Stimulated activated CD8-positive, alpha-beta memory T cell treated with anti-CD3 and anti-CD28 coated beads, Interleukin-4, amount 100 ng/mL, for 1 hour (primary cell): ENCODE results near the gene HOXB8.

Experiments
- DNase-seq, 2 donors: peaks; one replicate each; pipeline ENCODE4 v3.0.0-alpha.2; 2020; ENCODE audit warnings: low read depth in 2 of 2, low spot score in 1 of 2

HOXB8 gene

GRCh38 chr17:48586355-48587258 is 28.5 kb downstream of the HOXB8 start:
- no peak for DNase-seq

DNA sequence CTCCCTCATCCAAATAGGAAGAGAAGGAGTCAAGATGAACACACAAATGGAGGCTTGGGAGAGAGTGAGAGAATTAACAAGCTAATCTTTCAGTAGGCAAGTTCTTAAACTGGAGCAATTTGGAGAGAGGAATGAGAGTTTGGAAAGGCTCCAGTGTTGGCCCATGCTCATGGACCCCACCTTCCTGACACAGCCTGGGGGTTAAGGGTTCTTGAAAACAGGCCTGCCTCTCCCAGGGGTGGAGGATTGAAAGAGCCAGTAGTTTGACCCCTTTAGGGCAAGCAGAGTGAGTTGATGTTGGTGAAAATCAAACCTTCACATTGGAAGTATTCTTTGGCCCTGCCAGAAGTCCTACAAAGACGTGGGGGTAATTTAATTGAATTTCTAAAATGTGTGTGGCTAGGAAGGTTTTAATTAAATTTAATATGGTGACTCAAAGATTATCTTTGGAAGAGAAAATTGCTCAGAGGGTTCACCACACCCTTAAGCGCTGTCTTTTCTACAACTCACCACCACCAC is 30.8 kb downstream of the HOXB8 start:
- no peak for DNase-seq

- no peak for DNase-seq
Observed at GRCh38 chr17:48583708-48584222, 31.3 kb downstream of the HOXB8 start.

DNA sequence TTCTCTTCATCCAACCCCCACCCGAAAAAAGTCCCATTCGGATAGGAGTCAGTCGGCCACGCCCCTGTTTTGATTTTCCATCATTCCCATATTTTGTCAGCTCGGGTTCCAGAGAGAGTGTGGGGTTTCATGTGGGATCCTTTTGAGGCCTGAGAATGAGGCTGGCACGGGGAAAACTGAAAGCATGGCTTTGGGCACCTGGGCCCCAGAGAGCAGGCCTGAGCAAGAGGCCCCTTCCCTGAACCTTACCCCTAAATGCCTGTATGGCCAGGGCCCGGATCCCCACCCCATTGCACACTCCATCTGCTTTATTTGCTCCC is 32.4 kb downstream of the HOXB8 start:
- no peak for DNase-seq

- no peak for DNase-seq
Observed at GRCh38 chr17:48579760-48580554, 35.1 kb downstream of the HOXB8 start.

DNA sequence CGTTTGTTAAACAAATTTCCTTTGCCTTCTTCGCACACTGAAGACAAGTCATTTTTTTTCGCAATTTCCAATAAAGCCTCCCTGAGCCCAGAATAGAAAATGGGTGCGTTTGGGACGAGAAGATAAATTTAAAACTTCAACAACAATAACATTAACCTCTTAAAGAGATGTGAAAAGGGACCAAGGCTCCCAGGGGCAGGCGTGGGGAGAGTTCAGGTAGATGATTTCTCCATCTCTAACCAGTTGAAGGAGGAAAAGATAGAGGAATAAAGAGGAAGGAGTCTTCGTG is 35.7 kb downstream of the HOXB8 start:
- DNase-seq = no peak

GRCh38 chr17:48578616-48579470 is 36.2 kb downstream of the HOXB8 start:
- no peak for DNase-seq

DNA sequence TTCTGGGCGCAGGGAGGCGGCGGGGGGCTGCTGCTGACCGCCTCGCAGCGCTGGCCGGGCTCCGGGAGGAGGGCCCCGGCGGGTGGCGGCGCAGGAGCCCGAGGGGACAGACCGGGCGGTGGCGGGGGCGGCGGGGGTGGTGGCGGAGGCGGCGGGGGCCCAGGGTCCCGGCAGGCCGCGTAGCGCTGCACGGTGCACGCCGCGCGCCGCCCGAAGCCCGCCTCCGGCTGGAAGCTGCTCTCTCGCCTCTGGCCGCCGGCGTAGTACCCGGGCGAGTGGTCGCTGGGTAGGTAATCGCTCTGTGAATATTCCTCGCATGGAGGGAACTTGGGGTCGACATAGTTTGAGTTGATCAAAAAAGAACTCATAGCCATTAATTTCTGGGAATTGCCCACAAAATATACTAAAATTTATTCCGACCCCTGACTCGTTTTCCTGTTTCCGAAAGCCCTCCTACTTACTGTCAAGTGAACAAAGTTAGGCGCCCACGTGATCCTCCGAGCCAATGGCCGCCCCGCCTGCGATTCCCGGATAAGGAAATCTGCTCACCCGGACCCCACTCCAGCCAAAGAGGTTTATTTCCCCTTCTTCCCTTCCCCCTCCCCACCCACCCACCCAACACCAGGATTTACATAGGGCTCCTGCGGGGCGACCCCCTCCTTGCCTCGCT is 37.0 kb downstream of the HOXB8 start, which contains the start of gene HOXB4:
TSS of gene HOXB4 (minus strand) at position 405 of the 670 bp plus-strand sequence. CDS start at position 374, 31 bp downstream.
- DNase-seq = peak in 1 of 2 donors; percentile 35

DNA sequence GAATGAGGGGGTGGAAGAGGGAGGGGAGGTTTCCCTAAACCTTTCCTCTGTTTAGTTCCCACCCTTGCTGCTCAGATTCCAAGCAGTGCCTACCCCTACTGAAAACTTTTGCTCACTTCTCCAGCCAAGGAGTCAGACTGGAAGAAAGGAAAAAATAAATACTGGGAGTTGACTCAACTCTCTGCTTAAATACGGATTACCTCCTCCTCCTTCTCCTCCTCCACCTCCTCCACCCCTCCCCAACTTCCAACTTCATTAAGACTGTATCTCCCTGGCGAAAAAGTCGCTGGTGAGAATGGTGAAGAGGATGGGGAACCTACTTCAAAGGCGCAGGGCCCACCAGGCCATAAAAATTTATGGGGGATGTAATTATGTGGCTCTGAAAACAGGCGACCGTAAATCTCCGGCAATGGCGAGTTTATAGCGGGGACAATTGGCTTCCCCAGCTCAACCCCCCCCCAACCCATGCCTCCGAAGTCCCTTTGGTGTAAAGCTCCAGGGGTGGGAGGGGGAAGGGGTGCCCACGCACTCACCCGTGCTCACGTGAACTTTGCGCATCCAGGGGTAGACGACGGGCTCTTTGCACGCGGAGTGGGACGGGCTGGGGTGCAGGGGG is 37.7 kb downstream of the HOXB8 start:
- DNase-seq = no peak

DNA sequence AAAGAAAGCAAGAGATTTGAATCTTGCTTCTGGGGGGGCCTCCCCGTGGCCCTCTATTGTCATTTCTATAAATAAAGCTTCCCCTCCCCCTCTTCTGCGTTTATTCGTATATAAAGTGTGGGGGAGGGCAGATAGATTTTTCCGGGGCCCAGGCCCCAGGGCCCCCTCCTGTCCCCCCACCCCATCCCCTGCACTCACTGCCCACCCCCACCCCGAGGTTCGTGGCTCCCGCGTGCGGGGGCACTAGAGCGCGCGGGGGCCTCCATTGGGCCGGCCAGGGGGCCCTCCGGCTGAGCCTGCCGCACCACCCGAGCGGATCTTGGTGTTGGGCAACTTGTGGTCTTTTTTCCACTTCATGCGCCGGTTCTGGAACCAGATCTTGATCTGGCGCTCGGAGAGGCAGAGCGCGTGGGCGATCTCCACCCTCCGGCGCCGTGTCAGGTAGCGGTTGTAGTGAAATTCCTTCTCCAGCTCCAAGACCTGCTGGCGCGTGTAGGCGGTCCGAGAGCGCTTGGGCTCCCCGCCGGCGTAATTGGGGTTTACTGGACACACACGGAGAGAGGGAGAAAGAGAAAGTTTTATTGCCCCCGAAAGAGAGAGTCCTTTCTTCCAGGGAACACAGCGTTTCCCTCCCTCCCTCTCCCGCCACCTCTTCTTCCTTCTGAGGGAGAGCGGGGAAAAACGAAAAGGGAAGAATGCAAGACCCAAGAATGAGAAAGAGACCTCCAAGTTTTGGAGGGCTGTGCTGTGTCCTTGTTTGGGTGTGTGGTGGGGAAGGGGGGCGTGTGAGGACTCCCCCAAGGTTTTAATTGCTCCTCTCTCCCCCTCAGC is 38.4 kb downstream of the HOXB8 start:
- no peak for DNase-seq

GRCh38 chr17:48575673-48576478 is 39.2 kb downstream of the HOXB8 start:
- no peak for DNase-seq

DNA sequence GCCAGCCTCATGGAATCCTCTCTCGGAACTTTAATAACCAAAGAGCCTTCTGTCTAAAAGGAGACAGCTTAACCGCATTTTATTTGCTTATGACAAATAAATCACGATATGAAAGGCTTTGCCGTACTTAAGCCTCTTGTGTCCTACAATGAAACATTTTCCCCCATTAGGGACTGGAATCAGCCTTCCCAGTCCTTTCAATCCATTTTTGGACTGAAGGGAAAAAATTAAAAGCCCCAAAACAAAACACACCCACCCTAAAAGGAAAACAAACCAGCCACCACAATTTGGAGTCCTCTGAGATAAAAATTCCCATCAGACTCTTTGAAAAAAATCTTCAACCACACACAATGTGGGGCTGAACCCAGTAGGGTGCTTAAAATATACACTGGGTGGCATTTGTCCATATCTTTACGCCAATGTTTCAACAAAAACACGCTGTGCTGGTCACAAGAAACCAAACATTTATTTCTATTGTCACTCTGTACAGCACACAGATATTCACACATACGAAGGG is 40.0 kb downstream of the HOXB8 start:
- no peak for DNase-seq

- DNase-seq = no peak
Observed at GRCh38 chr17:48574505-48575065, 40.5 kb downstream of the HOXB8 start.

GRCh38 chr17:48571826-48572417 is 43.2 kb downstream of the HOXB8 start:
- DNase-seq = no peak

DNA sequence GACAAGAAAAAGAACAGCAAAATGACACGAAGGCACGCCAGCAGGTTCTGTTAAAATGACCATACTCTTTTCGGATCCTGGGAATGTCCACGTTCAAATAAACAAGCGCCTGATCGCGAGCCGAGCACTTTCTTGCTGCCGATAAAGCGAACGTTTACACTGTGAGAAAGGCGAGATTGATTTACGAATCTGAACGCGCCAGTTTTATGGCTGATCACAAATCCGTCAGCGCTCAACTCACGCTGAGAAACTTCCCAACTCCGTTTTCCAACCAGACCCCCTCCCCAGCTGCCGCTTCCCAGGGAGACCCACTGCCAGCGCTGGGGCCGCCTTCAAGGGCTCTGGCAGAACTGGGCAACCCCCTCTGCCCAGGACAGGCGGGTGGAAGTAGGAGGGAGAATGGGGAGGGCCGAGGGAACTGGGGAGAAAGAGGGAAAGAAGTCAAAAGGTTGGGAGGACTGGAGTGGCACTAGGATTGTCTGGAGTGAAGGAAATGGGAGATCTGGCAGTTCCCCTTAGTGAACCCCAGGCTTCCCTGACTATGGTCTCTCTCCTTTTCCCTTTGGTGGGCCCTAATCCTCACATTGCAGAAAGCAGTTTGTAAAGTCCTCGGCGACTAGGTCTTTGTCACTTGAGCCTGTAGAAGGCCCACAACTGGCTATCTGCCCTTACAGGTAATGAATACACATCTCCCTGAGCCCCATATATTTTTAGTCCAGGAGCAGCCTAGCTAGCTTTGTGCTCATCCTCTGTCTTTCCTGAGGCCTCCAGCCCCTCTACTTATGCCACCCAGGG is 43.9 kb downstream of the HOXB8 start:
- no peak for DNase-seq

DNA sequence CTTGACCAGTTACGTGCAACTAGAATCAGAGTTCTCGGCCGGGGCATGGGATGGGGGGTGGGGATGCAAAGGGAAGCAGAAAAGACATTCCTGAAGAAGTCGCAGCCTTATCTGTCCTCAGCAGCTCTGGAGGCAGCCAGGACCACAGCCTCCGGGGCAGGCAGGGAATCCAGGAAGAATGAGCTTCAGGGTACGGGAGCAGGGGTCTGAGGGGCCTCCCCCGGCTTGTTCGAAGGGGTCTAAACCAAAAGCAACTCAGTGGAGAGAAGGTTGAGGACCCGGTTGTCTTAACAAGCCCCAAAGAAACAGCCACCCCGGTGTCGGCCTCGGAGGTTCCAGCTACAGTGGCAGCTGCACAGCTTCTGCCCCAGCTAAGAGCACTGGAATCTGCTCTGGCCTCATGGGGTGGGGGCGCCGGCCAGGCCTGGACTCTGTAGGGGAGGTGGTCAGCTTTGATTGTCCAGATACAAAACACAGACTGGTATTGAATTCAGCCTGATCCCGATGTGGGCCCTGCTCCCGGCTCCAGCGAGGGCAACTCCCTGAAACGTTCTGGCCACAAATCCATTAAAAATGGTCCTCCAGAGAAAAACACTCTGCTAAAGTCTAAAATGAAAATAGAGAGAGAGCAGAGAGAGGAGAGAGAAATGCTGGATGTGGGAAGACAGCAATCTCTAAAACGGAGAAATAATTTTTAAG is 44.6 kb downstream of the HOXB8 start:
- DNase-seq = no peak
